ENCODE data around the gene RASGEF1C.
A peak's percentile ranks its signal among the peaks of the same experiment; 100 is the strongest.
"Not testable (repeated sequence)": the region's sequence is repeated elsewhere in the genome, so short reads cannot be mapped to it uniquely, and the experiment has no call there.

The RASGEF1C gene

DNA sequence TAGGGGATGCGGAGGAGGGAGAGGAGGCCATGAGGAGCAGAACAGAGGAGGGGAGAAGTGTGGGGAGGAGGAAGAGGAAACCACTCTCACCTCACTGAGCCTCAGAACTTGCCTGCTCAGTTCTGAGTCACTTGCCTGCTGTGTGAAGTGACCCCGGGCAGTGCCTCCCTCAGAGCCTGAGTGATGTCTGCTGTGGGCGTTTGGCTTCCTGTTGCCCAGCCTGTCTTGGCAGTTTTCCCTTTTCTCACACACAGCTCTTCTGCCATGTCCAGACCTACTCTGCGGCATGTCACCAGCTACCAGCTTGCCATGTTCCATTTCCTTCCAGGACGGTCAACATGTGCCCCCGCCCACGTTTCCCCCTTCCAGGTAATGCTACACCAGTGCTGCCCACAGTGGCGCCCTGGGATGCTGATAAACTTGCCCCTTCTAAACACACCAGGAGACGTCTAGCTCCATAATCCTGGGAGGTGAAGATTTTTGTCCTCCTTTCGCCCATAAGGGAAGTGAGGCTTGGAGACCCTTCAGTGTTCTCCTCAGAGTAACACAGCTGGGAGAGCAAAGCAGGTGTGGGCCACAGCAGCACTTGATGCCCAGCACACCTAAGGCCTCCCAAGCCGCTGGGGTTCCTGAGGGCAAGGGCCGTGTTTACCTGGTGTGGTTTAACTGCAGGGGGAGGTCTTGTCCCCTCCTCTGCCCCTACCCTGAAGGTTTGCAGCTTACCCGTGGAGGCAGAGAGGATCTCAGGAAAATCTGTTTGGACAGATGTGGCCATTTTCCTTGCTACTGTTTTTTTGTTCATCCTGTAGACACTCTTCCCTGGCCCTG, 73.7 kb downstream of the RASGEF1C start:
- peak; percentile 76 for DNase-seq

DNA sequence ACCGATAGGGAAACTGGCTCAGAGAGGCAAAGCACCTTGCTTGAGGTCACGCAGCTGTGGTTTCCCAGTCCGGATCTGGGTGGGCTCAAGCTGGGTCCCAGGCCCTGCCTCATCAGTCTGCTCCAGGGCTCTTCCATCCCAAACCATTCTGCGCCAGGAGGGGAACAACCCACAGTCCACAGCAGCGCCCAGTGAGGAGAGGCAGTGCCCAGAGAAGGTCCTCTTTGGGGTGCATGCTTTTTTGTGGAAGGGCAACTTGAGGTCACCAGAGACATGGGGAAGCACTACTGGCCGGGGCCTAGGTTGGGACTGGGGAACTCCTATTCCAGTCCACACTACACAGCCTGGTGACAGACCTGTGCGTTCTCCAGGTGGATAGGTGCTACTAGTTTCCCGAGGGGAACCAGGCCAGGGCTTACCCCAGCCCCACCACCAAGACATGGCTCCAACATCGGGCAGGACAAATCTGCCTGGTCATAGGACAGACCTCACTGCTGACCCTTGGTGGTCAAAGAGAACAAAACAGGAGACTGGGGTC, 75.0 kb downstream of the RASGEF1C start:
- no peak for DNase-seq

DNA sequence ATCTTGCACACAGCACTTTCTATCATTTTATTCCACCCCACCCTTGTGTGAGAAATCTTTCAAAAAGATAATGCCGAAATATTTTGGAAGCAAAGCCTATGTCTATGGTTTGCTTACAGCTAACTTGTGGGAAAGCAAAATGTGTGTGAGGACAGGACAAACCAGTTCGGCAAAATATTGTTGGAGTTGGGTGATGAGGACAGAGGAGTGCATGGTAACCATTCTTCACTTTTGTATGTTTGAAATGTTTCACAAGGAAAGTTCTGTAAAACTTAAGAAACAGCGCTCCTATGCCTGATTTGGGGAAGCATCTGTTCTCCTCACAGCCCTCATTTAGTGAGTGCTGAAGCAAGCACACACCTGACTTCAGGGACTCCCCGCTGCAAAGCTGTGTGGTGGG, 75.5 kb downstream of the RASGEF1C start:
- DNase-seq: no peak

DNA sequence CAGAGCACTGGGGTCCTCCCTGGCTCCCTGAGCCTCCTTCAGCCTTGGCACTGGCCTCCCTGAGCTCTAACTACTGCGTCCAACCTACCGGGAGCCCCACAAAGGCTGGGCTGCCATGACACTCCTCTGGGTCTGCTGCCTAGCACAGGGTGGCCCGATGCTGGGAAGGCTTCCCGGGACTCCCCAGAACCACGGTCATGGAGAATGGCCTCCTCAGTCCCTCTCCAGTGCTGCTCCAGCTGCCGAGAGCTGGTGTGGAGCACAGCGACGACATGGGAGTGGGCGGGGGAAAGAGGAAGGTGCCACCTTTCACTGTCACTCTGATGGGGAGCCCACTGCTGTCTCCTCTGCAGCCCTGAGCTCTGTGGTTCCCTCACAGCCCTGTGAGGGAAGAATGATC, 76.0 kb downstream of the RASGEF1C start:
- no peak for DNase-seq

DNA sequence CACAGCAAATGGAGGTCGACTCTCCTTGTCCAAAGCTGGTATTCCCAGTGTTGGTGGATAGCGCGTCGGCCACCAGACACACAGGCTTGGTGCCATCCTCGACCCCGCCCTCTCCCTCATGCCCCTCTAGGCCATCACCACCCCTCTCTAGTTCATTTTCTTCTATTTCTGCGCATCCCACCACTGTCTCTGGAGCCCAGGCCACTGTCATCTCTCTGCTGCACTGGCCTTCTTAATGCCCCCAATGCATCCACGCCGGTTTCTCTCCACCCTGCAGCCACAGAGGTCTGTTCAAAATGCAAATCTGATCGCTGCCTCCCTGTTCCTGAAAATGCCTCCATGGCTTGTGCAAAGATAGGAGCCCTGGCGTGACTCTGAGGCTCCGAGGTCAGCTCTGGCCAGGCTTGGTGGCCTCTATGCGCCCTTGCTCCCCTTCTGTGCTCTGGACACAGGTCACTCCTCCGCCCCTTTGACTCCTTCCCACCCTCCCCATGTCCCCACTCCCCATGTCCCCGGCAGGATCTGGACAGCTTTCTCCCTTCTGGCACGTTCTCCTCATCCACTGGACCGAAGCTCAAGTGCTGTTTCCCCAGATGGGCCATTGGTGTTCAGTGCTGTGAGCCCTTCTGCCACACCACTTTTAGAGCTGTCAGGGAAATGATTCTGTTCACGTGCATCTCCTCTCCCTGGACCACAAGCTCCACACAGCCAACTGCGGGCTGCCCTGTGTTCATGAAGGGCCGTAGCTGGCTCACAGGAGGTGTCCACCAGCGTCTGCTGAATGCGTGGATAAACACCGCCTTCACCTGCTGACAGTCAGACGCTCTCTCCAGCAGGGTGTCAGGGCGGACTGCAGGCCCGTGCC, 77.9 kb downstream of the RASGEF1C start:
- no peak for DNase-seq

DNA sequence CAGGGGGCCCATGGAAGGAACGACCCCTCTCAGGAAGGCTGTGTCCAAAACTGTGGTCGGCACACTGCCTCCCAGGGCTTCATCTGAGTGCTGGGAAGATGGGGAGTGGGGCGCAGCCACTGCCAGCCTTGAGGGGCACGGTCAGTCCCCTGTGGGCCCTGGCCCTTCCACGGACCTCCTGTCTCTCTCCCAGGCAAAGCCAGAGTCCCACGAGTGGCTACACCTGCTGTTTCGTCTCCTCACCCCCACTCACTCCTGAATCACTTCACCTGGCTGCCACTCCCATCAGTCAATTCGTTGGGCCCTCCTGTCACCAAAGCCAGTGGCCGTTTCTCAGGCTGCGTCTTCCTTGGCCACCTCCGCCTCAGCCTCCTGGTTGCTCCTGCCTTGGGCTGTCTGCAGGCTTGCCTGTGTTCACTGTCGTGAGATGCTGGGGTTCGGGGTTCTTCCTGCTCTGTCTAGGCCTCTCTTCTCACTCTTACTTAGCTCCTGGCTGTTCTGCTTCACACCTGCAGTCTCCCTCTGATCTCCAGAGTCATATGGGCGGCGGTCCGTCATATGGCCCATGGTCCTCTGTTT, 78.6 kb downstream of the RASGEF1C start:
- DNase-seq: no peak

DNA sequence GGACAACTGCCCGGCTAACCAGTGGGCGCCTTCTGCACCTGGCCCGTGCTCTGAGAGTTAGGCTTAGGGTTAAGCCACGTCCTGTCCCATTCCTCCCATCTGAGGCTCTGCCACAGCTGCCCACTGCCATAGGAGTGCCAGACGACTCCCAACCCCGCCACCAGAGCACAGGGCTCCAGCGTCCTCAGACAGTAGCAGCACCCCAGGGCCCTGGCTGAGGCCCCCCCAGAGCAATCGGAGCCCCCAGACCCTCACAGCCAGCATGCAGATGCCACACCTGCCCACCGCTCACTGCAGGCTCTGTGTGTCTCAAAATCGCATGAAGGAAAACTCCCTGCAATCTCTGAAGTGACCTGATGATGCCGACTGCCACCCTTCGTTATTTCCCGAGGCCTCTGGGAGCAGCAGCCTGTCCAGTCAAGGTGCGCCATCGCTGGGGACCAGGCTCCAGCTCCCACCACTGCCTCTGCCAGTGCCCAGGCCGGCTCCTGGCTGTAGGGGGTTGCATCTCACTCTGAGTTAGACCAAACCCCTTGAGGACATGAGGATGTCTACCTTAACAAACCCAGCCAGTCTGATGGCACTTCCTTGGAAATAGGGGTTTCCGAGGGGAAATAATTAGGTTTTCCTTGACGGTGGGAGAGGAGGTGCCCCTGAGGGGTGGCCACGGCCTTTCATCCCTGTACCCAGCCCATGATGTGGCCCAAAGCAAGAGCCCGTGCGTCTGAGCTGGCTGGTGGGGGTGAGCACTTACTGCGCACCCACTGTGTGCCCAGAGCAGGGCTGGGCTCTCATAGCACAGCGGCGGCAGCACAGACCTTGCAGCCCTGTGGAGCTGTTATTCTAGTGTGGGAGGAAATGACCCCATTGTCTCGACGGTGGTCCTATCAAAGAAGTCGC, 79.5 kb downstream of the RASGEF1C start:
- no peak for DNase-seq

DNA sequence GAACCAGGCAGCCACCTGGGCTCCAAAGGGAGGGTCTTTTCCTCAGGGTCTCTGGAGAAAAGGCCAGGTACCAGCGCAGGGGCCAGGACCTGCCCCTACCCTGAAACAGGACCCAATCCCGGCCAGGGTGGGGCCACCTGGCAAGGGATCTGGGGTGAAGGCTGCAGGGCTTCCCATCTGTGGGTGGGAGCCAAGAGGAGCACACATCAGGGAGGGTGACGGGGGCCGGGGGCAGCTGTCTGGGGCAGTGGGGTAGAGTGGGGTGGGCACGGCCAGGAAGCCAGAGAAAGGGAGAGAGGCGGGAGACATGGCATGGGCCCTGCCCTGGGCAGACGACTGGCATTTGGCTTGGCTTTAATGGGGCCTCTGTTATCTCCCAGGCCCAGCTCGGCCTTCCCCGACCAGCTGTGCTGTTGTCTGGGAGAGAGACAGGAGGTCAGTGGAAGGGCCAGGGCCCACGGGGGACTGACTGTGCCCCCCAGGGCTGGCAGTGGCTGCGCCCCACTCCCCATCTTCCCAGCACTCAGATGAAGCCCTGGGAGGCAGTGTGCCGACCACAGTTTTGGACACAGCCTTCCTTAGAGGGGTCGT, 80.2 kb downstream of the RASGEF1C start:
- no peak for DNase-seq

DNA sequence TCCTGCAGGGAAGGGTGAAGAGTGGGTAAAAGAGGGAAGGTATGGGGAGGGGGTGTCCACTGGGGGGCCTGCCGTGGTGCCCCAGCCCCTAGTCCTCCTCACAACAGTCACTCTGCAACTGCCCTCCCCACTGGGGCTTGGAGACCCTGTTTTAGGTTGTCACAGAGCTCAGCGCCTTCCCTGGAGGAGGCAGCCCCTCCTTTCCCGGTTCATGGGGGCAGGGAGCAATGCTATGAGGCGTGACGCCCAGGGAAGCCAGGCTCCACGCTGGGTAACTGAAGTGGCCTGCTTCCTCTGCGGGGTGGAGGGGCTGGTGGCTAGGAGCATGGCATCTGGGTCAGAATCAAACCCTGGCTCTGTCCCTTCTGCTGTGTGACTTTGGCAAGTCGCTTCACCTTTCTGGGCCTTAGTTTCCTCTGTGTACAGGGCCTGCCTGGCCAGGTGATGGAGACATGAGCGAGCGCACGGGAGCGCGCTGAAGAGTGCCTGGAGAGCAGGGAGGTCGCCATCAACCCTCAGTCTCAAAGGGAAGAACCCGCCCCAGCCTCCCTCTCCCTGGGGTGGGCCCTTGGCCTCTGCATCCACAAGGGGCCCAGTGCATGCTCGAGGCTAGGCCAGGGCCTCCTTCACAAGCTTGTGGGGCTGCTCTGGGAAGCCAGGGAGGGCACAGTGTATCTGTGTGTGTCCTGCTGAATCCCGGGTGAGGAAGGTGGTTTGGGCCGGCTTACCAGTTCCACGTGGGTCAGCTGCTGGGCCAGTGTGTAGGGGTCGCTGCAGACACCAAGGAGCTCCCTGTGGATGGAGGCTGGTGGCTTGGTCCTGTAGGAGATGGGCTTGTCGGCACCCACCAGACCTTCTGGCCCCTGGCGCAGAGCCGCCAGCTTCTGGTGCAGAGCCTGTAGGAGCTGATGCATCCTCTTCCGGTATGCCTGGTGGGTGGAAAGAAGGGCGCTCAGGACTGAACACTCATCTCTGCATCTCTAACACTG, 81.0 kb downstream of the RASGEF1C start:
- DNase-seq: no peak

DNA sequence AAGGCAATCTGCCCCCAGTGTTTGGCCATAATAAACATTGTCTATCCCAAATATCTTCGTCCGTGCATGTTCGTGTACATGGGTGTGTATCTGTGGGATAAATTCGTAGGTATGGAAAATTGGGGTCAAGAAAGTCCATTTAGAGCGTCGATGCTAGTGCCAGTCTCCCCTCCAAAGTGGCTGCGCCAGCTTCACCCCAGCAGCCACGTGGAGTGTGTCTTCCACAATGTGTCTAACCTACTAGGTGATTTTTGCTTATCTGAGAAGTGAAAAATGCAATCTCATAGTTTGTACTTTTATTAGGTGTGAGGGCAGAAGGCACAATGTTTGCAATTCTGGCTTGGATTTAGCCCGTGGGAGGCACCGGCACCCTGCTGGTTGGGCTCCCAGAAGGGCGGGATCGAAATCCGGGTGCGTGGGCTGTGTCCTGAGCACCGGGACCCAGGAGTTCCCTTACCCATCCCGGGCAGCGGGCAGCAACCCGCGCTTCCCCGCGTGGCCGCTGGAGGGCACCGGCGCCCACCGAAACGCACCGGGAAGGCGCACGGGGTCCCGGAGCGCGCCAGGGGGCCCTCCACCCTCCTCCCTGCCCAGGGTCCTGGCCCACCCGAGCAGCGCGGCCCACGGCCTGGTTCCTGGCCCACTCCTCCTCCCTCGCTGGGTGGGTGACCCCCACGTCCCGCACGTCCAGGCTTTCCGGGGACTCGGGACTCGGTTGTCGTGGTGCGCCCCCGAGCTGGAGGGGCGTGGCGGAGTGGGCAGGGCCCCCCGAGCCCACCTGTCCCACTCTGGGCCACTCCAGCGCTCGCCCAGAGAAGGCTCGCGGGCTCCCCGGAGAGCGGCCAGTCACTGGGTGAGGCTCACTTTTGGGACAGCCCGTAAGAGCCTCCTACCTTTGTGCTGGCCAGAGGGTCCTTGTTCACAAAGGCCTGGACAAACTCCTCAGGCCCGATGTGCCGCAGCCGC, 82.0 kb downstream of the RASGEF1C start:
- no peak for DNase-seq

DNA sequence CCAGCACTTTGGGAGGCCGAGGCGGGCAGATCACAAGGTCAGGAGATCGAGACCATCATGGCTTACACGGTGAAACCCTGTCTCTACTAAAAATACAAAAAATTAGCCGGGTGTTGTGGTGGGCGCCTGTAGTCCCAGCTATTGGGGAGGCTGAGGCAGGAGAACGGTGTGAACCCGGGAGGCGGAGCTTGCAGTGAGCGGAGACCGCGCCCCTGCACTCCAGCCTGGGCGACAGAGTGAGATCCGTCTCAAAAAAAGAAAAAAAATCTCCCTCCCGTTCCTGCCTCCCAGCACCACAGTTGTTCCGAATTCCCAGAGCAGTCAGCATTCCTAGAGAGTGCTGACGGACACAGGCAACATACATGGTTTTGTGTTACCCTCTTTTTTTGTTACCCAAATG, 82.9 kb downstream of the RASGEF1C start:
- not testable (repeated sequence) for DNase-seq

DNA sequence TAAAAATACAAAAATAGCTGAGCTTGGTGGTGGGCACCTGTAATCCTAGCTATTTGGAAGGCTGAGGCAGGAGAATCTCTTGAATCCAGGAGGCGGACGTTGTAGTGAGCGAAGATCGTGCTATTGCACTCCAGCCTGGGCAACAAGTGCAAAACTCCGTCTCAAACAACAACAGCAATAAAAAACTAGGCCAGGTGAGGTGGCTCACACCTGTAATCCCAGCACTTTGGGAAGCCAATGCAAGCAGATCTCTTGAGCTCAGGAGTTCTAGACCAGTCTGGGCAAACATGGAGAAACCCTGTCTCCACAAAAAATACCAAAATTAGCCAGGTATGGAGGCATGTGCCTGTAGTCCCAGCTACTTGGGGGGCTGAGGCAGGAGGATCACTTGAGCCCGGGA, 84.3 kb downstream of the RASGEF1C start:
- DNase-seq: not testable (repeated sequence)

DNA sequence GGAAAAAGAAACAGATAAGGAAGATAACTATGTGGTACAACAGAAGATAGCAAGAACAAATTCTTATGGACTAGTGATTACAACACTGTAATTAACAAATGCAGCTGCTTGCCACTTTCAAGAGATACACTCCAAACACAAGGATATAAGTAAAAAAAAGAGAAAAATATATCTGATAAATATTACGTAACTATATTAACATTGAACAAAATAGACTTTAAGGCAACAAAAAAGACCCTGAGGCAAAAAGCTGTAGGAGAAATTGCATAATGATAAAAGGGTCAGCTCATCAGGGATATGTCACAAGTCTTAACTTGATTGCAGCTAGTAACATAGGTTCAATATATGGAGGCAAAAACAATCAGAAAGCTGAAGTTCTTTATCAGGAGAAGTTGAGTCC, 86.1 kb downstream of the RASGEF1C start:
- DNase-seq: no peak

DNA sequence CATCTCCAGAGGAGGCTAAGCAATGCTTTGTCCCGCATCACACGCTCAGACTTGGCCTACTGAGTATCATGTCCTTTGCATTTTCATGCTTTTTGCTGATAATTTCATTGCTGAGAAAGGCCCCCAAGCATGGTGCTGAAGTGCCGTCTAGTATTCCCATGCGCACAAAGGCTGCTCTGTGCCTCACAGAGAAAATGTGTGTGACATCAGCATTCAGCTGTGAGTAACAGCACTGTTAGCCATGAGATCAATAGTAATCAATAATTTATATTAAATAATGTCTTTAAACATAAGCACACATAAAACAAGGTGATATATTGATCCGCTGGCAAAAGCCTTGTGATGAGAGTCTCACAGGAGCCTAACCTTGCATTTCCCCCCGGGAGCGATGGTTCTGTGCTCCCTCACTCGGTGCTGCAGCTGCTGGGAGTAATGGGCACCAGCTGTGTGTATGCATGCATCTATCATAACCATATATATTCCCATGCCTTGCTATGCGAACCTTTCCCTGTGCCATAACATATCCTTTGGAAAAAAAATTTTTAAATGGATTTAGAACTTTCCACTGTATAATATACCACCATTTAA, 87.1 kb downstream of the RASGEF1C start:
- DNase-seq: no peak

DNA sequence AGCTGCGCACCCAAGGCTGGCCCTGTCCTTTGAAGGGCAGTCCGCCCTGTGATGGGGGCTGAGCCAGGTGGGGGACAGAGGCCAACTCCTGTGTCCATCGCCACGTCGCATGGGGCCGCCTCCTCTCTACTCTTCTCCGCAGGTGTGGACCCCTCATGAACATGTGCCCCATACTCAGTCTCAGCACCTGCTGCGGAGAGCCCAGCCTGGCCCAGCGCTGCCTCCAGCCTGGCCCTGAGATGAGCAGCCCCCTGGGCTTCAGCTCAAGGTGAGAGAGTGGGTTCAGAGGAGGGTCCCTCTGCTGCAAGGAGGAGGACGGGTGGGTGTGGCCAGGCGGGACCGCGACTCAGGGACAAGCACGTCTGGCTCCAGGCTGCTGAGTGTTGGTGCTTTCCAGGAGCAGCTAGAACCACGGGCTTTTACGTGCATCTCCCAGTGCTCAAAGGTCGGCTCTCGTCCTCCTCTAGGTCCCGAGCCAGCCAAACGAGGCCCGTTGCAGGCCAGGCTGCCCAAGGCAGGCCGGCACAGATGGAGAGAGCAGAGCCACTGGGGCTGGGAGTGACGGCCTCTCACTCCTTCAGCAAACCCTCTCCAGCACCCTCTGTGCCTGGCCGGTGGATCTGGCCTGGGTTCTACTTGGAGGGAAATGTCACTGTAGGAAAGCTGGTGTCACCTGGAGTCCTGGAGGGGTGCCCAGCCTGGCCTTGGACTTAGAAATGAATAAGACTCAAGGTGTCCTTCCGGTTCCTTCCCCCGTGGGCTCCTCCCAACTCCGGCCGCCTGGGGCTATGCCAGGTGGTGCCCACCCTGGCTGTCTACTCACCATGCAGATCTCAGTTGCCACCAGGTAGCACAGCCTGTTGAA, 88.5 kb downstream of the RASGEF1C start:
- DNase-seq: no peak

DNA sequence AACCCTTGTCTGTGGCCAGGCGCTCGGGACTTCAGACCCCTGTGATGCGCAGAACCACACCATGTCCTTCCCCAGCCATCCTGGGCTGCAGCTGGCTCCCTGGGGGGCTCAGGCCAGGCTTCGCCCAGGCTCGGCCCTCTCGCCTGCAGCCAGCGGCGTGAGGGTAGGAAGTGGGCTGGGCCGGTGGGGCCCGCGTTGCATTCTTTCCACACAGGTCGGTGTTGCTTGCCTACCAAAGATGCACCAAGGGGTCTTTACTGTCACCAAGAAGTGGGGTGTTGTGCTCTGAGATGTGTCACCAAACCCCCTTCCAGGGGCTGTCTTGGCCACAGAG, 89.1 kb downstream of the RASGEF1C start:
- no peak for DNase-seq

DNA sequence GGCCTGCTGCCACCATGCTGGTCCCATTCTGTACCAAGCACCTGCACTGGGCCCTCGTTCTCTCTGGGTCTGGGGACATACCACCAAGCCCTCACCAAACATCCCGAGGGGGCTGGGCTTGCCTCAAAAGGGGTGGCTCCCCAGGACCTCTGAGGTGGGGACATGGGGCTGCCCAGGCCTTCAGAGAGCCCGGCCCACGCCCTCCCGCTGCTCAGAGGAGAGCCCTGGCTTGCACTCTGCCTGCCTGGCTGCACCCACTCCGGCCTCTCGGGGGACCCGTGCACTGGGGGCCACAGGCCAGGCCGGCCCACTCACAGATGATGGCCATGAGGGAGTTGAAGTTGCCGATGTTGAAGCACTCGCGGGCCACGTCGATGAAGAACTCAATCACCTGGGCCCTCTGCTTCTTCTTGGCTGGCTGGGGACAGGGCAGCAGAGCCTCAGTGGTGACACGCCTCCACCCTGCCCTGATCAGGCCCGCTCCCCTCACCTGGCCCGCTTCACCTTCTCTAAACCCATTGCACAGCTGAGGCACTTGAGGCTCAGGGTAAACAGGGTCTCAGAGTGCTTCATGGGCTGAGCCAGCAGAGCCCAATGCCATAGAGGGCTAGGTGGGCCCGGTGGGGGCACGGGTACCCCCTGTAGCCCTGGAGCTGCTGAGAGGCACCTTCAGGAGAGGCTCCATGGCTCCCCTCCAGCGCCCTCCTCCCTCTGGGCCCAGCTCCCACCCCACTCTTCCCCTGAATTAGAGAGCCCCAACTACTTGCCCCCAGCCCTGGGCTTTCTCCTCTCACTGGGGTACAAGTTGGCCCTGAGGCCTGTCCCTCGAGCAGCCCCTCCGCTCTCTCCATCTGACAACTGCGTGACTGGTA, 89.7 kb downstream of the RASGEF1C start:
- DNase-seq: no peak
